ENCODE results near the gene GPSM1.
A peak's percentile ranks its signal among the peaks of the same experiment; 100 is the strongest.

Gene GPSM1

GRCh38 chr9:136304456-136304855, 22.9 kb upstream of the GPSM1 start:
- no peak overlapping the region for H3K4me3 ChIP-seq
- H3K27me3 ChIP-seq (ENCODE audit: low read depth) = no peaks in the 10 kb centered on the region
- H3K9me3 ChIP-seq = 0 out of 2 replicates have a peak, but pooled peaks cover 3% of the 10 kb centered on the region
- no peaks in the 10 kb centered on the region for H3K4me1 ChIP-seq
- no peaks in the 10 kb centered on the region for H3K36me3 ChIP-seq (replicated peaks)
- DNase-seq (ENCODE audit: low spot score in 2 of 2) = no peak
- in situ Hi-C loops (cut with MboI; ENCODE audit: low sequenced_read_pairs) = no loop called here

DNA sequence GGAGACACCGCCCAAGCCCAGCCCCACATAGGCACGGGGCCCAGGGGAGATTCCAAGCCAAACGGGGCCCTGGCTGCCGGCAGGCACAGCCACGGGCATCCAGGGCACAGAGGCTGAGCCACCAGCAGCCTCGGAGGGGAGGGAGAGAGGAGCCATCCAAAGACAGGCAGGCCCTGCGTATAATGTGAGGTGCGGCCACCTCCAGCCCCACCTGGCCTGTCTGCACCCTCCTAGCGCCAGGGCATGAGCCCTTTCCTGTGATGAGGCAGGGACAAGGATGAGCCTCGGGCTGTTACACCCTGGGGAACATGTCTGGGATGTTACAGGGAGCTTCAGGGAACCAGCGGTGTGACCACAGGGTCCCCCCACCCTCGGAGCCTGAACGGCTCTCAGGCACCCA, 22.4 kb upstream of the GPSM1 start:
- H3K4me1 ChIP-seq = no peaks in the 10 kb centered on the region
- no peak overlapping the region for H3K4me3 ChIP-seq
- in situ Hi-C loops (cut with MboI; ENCODE audit: low sequenced_read_pairs) = no loop called here
- DNase-seq (ENCODE audit: low spot score in 2 of 2) = no peak
- H3K9me3 ChIP-seq = 0 out of 2 replicates have a peak, but pooled peaks cover 3% of the 10 kb centered on the region
- H3K27me3 ChIP-seq (ENCODE audit: low read depth) = no peaks in the 10 kb centered on the region
- H3K36me3 ChIP-seq (replicated peaks) = no peaks in the 10 kb centered on the region

GRCh38 chr9:136305804-136306203, 21.5 kb upstream of the GPSM1 start:
- H3K36me3 ChIP-seq (replicated peaks) = no peaks in the 10 kb centered on the region
- H3K4me1 ChIP-seq = no peaks in the 10 kb centered on the region
- no peak for DNase-seq (ENCODE audit: low spot score in 2 of 2)
- H3K9me3 ChIP-seq = 0 out of 2 replicates have a peak, but pooled peaks cover 3% of the 10 kb centered on the region
- no peaks in the 10 kb centered on the region for H3K27me3 ChIP-seq (ENCODE audit: low read depth)
- no peak overlapping the region for H3K4me3 ChIP-seq
- in situ Hi-C loops (cut with MboI; ENCODE audit: low sequenced_read_pairs) = no loop called here

DNA sequence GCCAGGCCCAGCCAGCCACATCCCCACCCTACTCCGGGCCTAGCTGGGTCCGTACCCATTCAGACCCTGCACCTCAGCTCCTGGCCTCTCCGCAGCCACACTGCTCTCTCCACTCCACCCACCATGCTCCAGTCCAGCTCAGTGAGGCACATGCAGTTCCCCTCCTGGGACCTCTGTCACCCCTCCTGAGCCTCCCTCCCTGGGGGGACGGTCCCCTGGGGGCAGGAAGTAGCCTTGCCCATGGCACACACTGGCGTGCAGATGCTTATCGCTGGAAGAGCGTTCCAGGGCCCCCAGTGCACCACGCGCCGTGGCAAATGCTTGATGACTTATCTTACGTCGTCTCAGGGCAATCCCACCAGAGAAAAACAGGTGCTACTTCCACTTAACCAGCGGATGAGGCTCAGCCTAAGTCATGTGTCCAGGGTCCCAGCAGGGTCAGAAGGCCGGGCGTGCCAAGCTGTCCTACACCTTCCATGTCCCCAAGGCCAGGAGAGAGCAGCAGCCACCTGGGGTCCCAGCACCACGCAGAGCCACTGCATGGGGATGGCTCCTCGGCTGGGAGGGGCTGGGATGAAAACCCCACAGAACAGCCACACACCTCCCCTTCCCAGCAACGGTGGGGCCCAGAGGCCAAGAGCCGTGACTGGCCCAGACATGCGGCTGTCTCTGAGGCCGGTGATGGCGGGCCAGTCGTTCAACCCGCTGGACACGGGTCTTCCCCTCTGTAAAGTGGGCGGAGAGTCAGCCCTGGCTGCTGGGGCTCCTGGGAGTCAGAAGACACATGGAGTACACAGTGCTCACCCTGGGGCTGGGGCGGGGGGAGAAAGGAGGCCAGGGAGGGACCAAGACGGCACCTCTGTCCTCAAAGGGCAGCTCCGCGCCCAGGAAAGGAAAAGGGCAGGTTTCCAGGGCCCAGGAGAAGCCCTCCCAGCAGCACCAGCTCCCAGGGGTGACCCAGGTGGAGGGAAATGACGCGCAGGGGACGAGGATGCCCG, 20.8 kb upstream of the GPSM1 start:
- in situ Hi-C loops (cut with MboI; ENCODE audit: low sequenced_read_pairs) = no loop called here
- H3K27me3 ChIP-seq (ENCODE audit: low read depth) = no peaks in the 10 kb centered on the region
- H3K36me3 ChIP-seq (replicated peaks) = no peaks in the 10 kb centered on the region
- DNase-seq (ENCODE audit: low spot score in 2 of 2) = peak in 1 of 2 experiments; percentile 41
- H3K4me3 ChIP-seq = no peak overlapping the region
- H3K9me3 ChIP-seq = 0 out of 2 replicates have a peak, but pooled peaks cover 3% of the 10 kb centered on the region
- H3K4me1 ChIP-seq = no peaks in the 10 kb centered on the region

DNA sequence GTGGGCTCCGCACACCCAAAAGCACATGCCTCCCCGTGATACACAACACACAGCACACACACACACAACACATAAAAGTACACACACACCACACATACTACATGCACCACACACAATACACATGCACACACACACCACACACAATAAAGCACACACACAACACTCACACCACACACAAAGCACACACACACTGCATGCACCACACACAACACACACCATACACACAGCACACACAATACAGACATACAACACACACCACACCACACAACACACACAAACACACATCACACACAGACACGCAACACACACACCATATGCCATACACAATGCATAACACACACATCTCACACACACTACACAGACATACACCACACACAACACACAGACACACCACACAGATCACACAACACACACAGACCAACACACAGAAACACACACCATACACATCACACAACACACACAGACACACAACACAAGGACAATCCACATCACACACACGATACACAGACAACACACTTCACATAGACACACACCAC, 20.1 kb upstream of the GPSM1 start:
- Histone ChIP-seq H3K4me3 (no peak overlapping the region), H3K4me1 (no peaks in the 10 kb centered on the region), H3K36me3 (replicated peaks) (no peaks in the 10 kb centered on the region), H3K27me3 (ENCODE audit: low read depth) (no peaks in the 10 kb centered on the region), H3K9me3 (0 out of 2 replicates have a peak, but pooled peaks cover 3% of the 10 kb centered on the region)
- DNase-seq (ENCODE audit: low spot score in 2 of 2) = no peak
- in situ Hi-C loops (cut with MboI; ENCODE audit: low sequenced_read_pairs) = no loop called here

- H3K36me3 ChIP-seq (replicated peaks) = no peaks in the 10 kb centered on the region
- in situ Hi-C loops (cut with MboI; ENCODE audit: low sequenced_read_pairs) = no loop called here
- DNase-seq (ENCODE audit: low spot score in 2 of 2) = no peak
- H3K27me3 ChIP-seq (ENCODE audit: low read depth) = no peaks in the 10 kb centered on the region
- no peak overlapping the region for H3K4me3 ChIP-seq
- H3K4me1 ChIP-seq = no peaks in the 10 kb centered on the region
- H3K9me3 ChIP-seq = 0 out of 2 replicates have a peak, but pooled peaks cover 3% of the 10 kb centered on the region
Measured at GRCh38 chr9:136308006-136308701, 19.2 kb upstream of the GPSM1 start.

DNA sequence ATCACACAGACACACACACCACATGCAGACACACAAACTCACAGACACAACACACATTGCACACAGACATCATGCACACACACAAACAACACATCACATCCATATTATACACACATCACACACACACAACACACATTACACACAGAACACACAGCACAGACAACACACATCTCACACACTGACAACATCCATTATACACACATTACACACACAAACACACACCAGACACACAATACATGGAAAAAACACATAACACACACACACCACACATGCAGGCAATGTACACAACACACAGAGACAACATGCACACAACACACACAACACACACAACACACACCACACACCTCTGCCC, 18.7 kb upstream of the GPSM1 start:
- DNase-seq (ENCODE audit: low spot score in 2 of 2) = no peak
- Histone ChIP-seq H3K9me3 (0 out of 2 replicates have a peak, but pooled peaks cover 3% of the 10 kb centered on the region), H3K4me3 (no peak overlapping the region), H3K4me1 (no peaks in the 10 kb centered on the region), H3K27me3 (ENCODE audit: low read depth) (no peaks in the 10 kb centered on the region), H3K36me3 (replicated peaks) (no peaks in the 10 kb centered on the region)
- in situ Hi-C loops (cut with MboI; ENCODE audit: low sequenced_read_pairs) = no loop called here

DNA sequence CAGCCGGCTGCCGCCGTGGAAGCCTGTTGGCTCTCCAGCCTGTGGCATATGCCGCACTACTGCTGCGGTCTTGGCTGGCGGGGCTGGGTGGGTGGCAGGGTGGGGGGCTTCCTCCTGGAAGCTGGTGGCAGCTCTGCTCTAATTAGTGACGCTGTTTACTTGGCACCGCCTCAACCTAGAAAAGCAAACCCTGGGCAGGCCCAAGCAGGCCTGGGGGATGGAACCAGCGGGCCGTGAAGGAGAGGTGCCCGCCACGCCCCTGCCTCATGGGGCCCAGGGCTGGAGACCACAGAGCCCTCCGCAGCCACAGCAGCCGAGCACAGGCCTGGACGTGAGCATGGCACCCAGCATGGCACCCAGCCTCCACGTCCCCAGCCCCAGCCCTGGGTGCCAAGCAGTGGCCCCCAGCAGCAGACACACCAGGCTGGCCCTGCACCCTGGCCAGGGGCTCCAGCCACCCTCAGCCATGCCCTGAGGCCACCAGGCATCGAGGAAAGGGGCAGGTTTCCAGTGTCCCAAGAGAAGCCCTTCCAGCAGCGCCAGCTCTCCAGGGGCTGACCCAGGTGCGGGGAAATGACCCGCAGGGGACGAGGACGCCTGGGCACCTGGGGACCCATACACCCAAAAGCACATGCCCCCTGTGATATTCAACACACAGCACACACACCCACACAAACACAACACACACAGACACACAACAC, 18.1 kb upstream of the GPSM1 start:
- in situ Hi-C loops (cut with MboI; ENCODE audit: low sequenced_read_pairs) = no loop called here
- no peaks in the 10 kb centered on the region for H3K4me1 ChIP-seq
- H3K9me3 ChIP-seq = 0 out of 2 replicates have a peak, but pooled peaks cover 3% of the 10 kb centered on the region
- H3K36me3 ChIP-seq (replicated peaks) = no peaks in the 10 kb centered on the region
- H3K4me3 ChIP-seq = no peak overlapping the region
- no peaks in the 10 kb centered on the region for H3K27me3 ChIP-seq (ENCODE audit: low read depth)
- no peak for DNase-seq (ENCODE audit: low spot score in 2 of 2)

DNA sequence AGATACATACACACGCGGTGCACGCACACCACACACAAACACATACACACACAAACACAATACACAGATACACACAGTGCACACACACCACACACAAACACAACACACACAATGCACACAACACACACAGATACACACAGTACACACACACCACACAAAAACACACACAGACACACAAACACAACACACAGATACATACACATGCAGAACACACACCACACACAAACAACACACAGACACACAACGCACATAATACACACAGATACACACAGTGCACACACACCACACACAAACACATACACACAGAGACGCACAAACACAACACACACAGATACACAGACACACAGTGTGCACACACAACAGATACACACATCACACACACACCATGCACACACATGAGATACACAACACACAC, 17.5 kb upstream of the GPSM1 start:
- no peak for DNase-seq (ENCODE audit: low spot score in 2 of 2)
- H3K27me3 ChIP-seq (ENCODE audit: low read depth) = no peaks in the 10 kb centered on the region
- no peak overlapping the region for H3K4me3 ChIP-seq
- no peaks in the 10 kb centered on the region for H3K36me3 ChIP-seq (replicated peaks)
- no peaks in the 10 kb centered on the region for H3K4me1 ChIP-seq
- H3K9me3 ChIP-seq = peaks cover 6% of the 10 kb centered on the region
- in situ Hi-C loops (cut with MboI; ENCODE audit: low sequenced_read_pairs) = no loop called here

GRCh38 chr9:136310273-136311030, 16.9 kb upstream of the GPSM1 start:
- Histone ChIP-seq H3K9me3 (peaks cover 12% of the 10 kb centered on the region), H3K4me1 (no peaks in the 10 kb centered on the region), H3K4me3 (no peak overlapping the region), H3K36me3 (replicated peaks) (no peaks in the 10 kb centered on the region), H3K27me3 (ENCODE audit: low read depth) (no peaks in the 10 kb centered on the region)
- no peak for DNase-seq (ENCODE audit: low spot score in 2 of 2)
- in situ Hi-C loops (cut with MboI; ENCODE audit: low sequenced_read_pairs) = no loop called here

GRCh38 chr9:136311051-136312008, 16.0 kb upstream of the GPSM1 start:
- DNase-seq (ENCODE audit: low spot score in 2 of 2) = peak in 1 of 2 experiments; percentile 32
- in situ Hi-C loops (cut with MboI; ENCODE audit: low sequenced_read_pairs) = no loop called here
- H3K27me3 ChIP-seq (ENCODE audit: low read depth) = no peaks in the 10 kb centered on the region

GRCh38 chr9:136312009-136312375, 15.3 kb upstream of the GPSM1 start:
- Histone ChIP-seq H3K9me3 (peaks cover 15% of the 10 kb centered on the region), H3K27me3 (ENCODE audit: low read depth) (no peaks in the 10 kb centered on the region), H3K4me3 (no peak overlapping the region), H3K36me3 (replicated peaks) (no peaks in the 10 kb centered on the region), H3K4me1 (no peaks in the 10 kb centered on the region)
- no peak for DNase-seq (ENCODE audit: low spot score in 2 of 2)
- in situ Hi-C loops (cut with MboI; ENCODE audit: low sequenced_read_pairs) = no loop called here

More at GRCh38 chr9:136311051-136312008, 16.0 kb upstream of the GPSM1 start:
- H3K36me3 ChIP-seq (replicated peaks) = no peaks in the 10 kb centered on the region
- H3K4me3 ChIP-seq = no peak overlapping the region
- peaks cover 15% of the 10 kb centered on the region for H3K9me3 ChIP-seq
- H3K4me1 ChIP-seq = no peaks in the 10 kb centered on the region
